Anterior cingulate cortex (tissue), 58 donors: ENCODE data around the gene POLR2A.
"Not testable (repeated sequence)": the region's sequence is repeated elsewhere in the genome, so short reads cannot be mapped to it uniquely, and the experiment has no call there.

ENCODE experiments used
- DNase-seq, 58 donors: peaks; one replicate each; lab custom pipeline; 2025; lab: John Stamatoyannopoulos, UW

The POLR2A gene

DNA sequence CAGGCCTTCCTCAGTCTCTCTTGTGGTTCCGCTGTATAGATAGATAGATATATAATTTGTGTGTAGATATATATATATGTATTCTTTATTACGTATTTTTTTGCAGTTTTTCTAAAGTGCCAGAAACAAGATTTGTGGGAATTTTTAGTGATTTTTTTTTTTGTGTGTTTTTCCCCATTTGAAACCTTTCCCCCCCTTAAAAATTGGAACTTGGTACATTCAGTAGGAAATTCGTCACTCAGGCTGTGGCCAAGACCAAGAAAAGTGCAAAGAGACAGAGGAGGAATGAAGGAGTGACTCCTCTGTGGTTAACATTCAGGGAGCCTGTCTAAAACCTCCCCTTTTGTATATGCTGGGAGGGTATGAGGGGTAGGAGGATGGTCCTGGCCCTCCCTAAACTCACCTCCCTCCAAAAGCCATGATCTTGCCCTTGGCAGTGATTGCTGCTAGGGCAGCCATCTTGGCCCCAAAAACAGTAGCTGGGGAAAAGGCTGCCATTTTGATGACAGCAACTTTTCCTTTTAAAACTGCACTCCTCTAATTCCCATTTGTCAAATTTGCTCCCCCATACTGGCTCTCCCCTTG lies 24.1 kb upstream of the POLR2A start:
- DNase-seq: no peak

DNA sequence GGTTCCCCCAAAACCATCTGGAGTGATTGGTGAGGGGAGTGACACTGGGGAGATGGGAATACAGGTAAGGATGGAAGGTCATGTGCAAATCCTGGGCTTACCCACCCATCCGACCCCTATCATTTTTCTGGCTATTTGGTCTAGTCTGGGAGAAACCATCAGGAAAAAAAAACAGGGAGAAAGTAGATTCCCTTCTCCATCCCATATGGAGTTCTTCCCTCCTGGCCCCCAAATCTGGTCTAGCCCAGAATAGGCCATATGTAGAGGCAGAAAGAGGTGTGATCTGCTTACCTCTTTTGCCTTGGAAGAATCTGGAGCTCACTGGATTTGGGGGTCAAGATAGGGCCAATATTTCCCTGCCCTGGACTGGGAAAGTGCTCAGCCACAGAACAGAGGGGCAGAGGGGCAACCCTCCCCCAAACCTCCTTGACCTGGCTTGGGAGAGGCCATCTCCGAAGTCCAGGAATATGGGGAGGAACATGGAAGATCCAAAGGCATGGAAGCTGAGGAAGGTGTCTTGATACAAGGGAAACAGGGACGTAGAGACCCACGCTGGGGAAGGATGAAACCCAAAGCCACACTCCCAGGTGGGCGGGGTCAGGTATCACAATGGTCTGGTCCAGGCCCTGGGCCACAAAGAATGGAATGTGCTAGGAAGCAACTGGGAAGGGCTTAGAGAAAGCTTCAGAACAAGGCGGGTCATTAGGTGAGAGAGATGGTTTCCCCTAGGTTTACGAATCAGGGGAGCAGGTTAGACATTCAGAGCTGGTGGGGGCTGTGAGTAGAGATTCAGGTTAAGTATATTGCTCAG lies 23.1 kb upstream of the POLR2A start:
- DNase-seq: no peak

DNA sequence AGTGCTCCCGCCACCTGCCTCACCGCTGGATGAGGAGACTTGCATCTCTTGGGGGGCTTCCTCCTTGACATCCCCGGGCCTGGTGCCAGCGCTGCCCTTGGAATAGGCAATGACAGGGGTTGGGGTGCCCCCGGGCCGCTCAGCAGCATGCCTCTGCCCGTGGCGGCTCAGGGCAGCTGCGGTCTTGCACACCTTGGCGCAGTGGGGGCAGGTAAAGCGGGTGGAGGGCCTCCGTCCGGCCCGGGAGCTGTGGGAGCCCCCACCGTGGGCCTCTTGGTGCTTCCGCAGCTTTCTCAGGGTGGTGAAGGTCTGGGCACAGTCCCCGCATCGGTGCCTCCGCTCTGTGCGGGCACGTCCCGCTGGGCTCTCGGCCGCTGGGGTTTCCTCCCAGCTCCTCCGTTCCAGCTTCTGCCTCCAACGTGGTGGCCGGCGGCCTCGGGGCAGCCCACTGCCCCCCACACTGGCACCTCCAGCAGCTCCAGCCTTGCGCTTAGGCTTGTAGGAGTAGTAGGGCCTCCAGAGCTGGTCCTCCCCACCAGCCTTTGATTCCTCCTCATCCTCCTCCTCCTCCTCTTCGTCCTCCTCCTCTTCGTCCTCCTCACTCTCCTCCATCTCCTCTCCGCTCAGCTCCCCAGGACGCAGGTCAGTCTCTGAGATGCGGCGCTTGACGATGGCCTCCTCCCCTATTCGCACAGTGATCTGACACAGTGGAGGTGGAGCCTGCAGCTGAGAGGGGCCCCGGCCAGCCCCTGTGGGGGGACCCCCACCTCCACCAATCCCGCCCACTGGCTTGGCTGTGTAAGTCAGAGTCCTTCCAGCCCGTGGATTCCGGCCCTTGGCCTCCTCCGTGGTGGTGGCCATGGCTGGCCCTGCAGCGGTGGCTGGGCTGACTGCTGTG lies 21.4 kb upstream of the POLR2A start:
- no peak for DNase-seq

DNA sequence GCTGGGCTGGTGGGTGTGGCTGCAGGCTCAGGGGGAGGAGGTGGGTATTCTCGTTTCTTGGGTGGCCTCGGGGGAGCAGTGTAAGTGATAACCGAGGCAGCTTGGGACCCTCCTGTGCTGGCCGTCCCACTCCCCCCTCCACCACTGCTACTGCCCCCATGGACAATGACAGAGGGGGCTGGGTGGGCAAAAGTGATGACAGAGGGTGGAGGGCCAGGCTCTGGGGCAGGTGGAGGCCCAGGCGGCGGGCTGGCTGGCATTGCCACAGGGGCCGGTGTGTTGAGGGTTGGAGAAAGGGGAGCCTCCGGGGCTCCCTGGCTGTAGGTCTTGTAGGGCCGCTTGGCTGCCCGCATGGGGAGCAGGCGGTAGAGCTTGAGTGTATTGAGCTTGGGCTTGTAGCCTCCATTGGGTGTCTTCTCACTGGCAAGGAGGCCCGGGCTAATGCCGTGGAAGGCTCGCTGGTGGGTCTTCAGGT lies 20.8 kb upstream of the POLR2A start:
- DNase-seq: no peak

DNA sequence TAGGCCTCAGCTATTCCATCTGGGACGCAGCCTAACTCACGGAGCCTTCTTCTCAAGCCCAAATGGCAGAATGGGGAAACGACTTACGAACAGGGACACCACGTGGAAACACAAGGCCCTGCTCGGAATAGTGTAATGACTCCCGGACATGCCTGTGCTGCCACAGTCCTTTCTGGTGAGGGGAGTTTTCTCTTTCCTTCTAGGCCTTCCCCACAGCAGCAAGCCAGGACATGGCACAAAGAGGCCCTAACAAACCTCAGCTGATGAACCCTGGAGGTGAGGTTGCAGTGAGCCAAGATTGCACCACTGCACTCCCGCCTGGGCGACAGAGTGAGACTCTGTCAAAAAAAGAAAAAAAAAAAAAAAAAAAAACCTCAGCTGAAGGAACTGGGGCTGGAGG lies 20.1 kb upstream of the POLR2A start:
- no peak for DNase-seq

DNA sequence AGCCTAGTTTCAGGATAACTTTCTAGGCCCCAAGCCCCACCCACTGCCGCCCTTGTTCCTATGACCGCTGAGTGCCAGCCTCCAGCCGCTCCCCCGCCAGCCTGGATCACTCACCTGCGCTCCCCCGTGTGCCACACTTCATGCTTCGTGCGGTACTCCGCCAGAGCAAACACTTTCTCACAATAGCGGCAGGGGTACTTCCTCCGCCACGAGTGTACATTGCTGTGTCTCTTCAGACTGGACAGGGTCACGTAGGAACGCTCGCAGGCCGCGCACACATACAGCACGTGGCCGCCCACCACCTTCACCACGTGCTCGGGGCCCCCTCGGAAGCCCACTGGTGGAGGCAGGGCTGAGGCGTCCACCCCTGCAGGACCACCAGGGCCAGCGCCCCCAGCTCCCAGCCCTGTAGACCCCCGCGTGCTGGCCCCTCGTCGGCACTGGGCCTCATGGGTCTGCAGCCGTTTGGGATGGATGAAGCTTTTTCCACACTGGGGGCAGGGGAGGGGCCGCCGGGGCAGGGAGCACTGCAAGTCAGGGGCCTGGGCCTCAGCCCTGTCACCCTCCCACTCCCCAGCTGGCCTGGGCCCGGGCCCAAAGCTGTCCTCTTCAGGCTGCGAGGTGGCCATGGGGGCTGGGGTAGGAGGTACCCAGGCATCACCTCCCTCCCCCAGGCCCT lies 18.4 kb upstream of the POLR2A start:
- DNase-seq: no peak

DNA sequence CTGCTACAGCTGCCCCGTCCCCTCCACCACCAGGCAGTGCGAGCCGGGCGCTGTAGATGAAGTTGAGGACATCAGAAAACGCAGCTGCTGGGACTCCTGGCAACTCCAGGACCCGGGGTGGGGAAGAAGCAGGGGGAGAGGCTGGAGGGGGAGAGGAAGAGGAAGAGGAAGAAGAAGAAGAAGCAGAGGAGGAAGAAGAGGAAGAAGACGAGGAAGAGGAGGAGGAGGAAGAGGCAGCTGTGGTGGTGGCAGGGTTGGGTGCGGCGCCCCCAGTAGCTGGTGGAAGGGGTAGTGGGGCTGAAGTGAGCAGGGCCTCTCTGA lies 17.9 kb upstream of the POLR2A start:
- DNase-seq: no peak

DNA sequence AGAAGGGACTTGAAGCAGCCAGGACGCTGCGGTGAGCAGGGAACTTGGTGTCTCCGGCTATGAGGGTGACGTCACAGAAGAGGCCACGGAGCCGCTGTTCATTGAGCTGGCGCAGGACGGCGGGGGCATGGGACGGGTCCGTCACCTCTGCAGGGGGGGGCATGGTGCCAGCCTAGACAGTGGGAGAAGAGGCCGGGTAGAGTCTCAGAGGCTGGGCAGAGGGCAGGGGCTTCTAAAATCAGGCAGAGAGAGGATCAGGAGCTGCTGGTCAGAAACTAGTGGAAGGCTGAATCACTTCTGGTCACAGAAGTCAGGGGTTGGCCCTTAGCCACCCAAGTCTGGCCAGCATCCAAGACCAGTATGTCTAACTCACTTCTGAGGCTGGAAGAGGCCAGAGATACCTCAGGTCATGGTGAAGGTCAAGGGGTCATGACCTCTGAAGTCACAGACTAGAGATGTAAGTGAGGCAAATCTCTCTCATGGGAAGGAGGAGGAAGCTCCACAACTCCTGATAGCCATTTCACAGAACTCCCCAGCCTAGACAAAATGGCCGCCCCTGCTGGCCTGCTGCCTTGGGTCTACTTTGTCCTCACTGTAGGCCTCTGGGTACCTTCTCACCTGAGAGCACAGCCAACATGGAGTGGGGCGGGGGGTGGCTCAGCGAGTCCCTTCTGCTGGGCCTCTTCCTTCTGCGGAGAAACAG lies 17.4 kb upstream of the POLR2A start:
- peak in 9 of 58 donors; percentile 6 to 84 (median 23) for DNase-seq

DNA sequence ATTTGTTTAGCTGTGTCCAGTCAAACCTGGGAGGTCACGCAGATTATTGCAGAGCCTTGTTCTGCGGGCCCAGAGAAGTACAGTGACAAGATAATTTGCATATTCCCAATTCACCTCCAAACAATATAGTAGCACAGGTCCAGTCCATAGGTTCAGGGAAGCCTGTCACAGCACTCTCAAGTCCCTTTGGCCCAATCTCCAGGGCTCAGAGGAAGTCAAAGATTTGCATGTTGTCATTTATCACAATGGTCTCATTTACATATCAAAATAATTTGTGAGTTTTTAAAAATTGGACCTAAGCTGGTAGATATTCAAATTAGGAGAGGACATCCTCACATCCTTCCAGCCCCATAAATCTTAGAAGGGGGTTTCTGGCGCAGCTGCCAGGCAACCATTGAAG lies 16.7 kb upstream of the POLR2A start:
- no peak for DNase-seq

DNA sequence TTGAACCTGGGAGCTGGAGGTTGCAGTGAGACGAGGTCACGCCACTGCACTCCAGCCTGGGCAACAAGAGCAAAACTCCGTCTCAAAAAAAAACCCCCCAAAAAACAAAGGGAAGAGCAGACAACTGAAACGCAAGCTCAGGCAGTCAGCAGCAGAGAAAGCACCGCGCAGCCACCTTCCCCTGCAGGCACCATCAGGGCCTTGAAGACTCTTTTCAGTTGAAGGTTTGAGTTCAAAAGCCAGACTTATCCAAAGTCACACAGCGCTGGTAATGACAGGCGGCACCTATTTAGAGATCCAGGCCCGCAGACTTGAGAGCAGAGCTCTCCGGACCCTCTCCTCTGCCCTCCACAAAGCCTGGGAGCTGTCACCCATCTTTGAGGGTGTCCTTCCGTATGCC lies 15.9 kb upstream of the POLR2A start:
- DNase-seq: no peak

DNA sequence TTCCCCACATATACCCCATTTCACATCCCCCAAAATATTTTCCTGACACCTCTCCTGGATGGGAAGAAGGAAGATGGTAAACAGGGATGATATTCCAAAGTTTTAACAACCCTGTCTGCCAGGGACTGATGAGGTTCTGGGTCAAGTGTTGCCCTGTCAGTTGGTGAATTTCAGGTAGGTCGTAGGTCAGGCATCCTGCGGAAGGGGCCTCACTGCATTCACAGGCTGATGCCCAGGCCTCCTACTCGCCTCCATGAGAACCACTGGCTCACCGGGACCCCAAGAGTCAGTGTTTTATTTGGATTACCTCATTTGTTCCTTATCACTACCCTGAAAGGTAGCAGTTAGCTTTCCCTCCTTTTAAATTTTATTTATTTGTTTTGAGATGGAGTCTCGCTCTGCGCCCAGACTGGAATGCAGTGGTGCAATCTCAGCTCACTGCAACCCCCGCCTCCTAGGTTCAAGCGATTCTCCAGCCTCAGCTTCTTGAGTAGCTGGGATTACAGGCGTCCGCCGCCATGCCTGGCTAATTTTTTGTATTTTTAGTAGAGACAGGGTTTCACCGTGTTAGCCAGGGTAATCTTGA lies 15.3 kb upstream of the POLR2A start:
- no peak for DNase-seq

DNA sequence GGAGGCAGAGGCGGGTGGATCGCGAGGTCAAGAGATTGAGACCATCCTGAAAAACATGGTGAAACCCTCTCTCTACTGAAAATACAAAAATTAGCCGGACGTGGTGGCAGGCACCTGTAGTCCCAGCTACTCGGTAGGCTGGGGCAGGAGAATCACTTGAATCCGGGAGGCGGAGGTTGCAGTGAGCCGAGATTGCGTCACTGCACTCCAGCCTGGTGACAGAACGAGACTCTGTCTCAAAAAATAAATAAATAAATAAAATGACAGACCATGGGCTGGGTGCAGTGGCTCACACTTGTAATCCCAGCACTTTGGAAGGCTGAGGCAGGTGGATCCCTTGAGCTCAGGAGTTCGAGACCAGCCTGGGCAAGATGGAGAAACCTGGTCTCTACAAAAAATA lies 14.3 kb upstream of the POLR2A start:
- not testable (repeated sequence) for DNase-seq

DNA sequence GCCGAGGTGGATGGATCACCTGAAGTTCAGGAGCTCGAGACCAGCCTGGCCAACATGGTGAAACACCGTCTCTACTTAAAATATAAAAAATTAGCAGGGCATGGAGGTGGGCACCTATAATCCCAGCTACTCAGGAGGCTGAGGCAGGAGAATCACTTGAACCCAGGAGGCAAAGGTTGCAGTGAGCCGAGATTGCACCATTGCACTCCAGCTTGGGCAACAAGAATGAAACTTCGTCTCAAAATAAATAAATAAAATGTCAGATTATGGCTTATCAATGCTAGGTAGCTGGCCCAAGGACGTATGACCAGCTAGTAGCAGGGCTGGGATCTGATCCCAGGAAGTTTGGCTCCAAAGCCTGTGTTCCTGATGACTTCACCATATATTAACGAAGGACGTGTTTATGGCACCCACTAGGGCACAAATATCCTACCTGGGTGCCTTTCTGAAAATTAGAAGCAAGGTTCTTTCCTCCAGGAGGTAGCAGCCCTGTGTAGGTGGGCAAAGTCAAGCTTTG lies 13.7 kb upstream of the POLR2A start:
- not testable (repeated sequence) for DNase-seq

DNA sequence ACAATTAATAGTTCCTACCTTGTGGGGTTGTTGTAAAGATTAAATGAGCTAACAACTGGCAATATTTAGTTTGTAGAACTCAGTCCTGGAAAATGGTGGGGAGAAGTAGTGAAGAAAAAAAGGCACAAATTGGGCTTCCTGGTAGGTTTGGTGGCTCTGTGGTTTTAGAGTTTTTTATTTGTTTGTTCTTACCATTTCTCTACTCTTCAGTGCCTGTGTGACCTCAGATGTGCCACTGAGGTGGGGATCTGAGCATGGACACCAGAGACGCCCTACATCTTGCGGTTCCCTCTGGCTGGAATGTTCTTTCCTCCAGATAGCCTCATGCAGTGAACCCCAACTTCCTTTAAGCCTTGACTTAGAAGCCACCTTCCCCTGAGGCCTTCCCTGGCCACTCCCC lies 12.4 kb upstream of the POLR2A start:
- no peak for DNase-seq

DNA sequence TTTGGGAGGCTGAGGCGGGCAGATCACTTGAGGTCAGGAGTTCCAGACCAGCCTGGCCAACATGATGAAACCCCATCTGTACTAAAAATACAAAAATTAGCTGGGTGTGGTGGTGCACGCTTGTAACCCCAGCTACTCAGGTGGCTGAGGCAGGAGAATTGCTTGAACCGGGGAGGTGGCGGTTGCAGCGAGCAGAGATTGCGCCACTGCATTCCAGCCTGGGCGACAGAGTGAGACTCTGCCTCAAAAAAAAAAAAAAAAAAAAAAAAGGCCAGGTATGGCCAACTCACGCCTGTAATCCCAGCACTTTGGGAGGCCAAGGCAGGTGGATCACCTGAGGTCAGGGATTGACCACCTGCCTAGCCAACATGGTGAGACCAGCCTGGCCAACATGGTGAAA lies 9.4 kb upstream of the POLR2A start:
- not testable (repeated sequence) for DNase-seq

DNA sequence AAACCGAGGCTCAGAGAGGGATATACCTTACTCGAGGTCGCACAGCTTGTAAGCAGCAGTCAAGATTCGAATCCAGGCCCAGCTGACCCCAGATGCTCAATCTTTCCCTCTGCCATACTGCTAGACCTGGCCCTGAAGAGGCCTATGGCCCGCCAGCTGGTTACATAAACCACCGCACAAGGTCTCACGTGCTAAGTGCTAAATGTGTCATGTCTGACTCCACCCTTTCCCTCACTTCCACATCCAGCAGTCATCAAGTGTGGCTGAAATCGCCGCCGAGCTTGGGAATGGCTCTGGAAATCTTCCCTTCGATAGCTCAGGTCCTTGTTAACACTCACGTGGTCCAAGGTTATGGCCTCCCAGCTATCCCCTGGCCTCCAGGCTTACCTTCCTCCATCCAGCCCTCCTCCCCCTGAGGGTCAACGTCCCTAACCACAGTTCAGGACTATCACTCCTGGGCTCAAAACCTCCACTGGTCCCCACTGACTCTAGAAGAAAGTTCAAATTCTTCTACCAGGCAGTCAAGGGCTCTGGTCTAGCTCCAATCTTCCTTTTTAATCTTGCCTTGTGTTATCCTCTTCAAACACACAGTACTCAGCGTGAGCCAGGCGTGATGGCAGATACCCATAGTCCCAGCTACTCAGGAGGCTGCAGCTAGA lies 8.3 kb upstream of the POLR2A start:
- no peak for DNase-seq

DNA sequence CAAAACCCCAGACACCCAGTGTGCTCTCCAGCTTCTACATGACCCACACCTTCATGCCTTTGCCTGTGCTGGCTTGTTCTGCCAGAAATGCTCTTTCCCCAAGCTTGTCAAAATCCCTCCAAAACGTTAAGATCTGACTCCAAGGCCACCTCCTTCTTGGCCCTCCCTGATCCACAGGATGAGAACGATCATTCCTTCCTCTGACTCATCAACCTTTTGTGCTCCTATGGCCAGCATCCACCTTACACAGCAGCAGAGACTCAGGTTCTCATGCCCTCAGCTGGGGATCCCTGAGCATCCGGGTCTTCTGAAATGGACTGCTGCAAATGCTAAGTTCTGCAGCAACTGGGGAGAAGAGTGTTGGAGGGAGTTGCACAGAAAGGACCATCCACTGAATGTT lies 7.7 kb upstream of the POLR2A start:
- no peak for DNase-seq

DNA sequence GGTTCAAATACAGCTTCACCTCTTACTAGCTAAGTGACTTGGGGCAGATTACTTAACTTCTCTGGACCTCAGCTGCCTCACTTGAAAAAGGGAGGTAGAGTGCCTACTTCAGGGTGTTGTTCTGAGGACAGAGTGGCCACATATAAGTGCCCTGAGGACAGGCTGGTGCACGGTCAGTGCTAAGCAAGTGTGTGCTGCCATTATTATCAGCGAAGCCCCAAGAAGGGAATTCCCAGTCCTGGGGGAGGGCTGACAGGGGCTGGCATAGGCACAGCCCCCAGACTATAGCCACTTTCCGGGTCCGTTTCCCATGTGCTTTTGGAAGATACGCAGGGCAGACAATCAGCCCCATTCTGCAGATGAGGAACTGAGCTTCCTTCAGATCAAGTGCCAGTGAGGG lies 7.2 kb upstream of the POLR2A start:
- peak in 1 of 58 donors; percentile 8 for DNase-seq
